Karpas-422 (cell line): Measurements from ENCODE around the gene PLA2R1. TPM values are rescaled to one million over a fixed set of nuclear protein-coding genes. Genes with fewer than 3 reads are reported as not detected.

Experiments
- total RNA-seq: library from RNA; depleted of rRNA; stranded (reverse); fragments of >200 nt; shearing (Covaris generic); gene quantifications from 2 replicates; pipeline ENCODE4 v1.2.3, GENCODE V29; 2014; ENCODE audit warnings: low replicate concordance; rRNA removed

Gene PLA2R1
- total RNA-seq, 1 experiment from 2014 or later = not detected

Other genes starting within 250 kb of the PLA2R1 start
- gene LY75, start 157.9 kb downstream of the PLA2R1 start, total RNA-seq = not detected in 2 replicates
- not detected in 2 replicates for gene ITGB6, start 137.7 kb upstream of the PLA2R1 start, total RNA-seq